GM12891 (cell line): ENCODE data around the gene ZBTB43. TPM values are rescaled to one million over a fixed set of nuclear protein-coding genes. Genes with fewer than 3 reads are reported as not detected.

Experiments used
- DNase-seq: peaks from one replicate; pipeline ENCODE4 v3.0.0; 2011; ENCODE audit warnings: low spot score; ENCODE audit not compliant: insufficient read length
- FAIRE-seq: peaks from 2 replicates; lab custom pipeline; 2011; peaks lifted over from hg19 to GRCh38; lab: Jason Lieb, UNC
- PAX5 ChIP-seq: IDR thresholded peaks from 2 replicates; pipeline ENCODE4 v1.6.1; 2011; ENCODE audit warnings: low read length, moderate library complexity, mild to moderate bottlenecking; ENCODE audit not compliant: insufficient read depth, severe bottlenecking
- POLR2A ChIP-seq: IDR thresholded peaks from 2 replicates; pipeline ENCODE4 v1.6.1; 2011; ENCODE audit warnings: low read depth, low read length, control low read depth
- POLR2AphosphoS5 ChIP-seq: IDR thresholded peaks from 2 replicates; pipeline ENCODE4 v1.6.1; 2011; ENCODE audit warnings: low read depth, low read length, control low read depth
- POU2F2 ChIP-seq: IDR thresholded peaks from 2 replicates; pipeline ENCODE4 v1.6.1; 2011; ENCODE audit warnings: low read depth, mild to moderate bottlenecking, control low read depth, low read length, moderate library complexity
- SPI1 ChIP-seq: IDR thresholded peaks from 2 replicates; pipeline ENCODE4 v1.6.1; 2011; ENCODE audit warnings: low read depth, low read length, control low read depth
- TAF1 ChIP-seq: IDR thresholded peaks from 2 replicates; pipeline ENCODE4 v1.6.1; 2011; ENCODE audit warnings: low read depth, low read length, control low read depth
- polyA plus RNA-seq: library from polyadenylated mRNA; unstranded; fragments of >200 nt; gene quantifications from one replicate; pipeline ENCODE4 v1.2.1, GENCODE V29; 2012; ENCODE audit warnings: low read depth, missing spikeins, inconsistent platforms; ENCODE audit not compliant: missing spikeins

ZBTB43 gene, protein sequence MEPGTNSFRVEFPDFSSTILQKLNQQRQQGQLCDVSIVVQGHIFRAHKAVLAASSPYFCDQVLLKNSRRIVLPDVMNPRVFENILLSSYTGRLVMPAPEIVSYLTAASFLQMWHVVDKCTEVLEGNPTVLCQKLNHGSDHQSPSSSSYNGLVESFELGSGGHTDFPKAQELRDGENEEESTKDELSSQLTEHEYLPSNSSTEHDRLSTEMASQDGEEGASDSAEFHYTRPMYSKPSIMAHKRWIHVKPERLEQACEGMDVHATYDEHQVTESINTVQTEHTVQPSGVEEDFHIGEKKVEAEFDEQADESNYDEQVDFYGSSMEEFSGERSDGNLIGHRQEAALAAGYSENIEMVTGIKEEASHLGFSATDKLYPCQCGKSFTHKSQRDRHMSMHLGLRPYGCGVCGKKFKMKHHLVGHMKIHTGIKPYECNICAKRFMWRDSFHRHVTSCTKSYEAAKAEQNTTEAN
- 4.8 TPM for polyA plus RNA-seq

DNA sequence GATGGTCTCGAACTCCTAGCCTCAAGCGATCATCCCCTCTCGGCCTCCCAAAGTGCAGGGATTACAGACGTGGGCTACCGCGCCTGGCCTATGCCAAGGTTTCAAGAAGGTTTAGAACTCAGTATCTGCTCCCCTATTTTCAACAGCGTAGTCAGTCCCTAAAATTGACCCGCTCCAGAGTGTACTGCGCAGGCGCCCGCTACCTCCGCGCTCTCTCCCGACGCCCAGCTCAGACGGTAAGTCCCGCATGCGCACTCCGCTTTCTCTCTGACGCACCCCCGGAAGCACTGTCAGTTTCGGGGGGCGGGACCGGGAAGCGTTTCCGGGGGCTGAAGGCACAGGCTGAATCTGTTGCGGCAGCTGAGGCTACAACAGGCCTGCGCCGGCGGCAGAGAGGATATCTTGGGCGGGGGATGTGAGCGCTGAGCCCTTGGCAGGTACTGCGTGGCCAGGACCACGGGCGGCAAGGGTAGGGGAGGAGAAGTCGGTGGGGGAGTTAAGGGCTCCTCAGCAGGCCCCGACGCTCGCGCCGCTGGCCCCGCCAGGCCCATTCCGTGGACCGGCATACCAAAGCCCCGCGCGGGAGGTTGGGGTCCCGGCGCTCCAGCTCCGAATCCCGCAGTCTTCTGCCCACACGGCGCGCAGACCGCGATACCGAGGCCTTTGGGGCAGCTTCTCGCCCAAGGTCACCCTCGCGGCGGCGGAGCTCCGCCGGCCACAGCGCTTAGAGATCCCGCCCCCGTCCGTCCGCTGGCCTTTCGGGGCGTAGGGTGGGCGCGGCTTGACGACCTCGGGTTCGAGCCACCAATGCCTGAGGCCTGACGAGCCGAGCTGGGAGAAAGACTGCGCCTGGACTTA lies at the start of gene ZBTB43:
Gene ZBTB43, plus strand, starts transcription at position 345 of the 858 bp plus-strand sequence. CDS start 27,470 bp downstream, outside the sequence.
- DNase-seq (peak; percentile 94), FAIRE-seq (peak; percentile 93)
- no peak for TF ChIP-seq SPI1
- no peak for TF ChIP-seq PAX5
- TF ChIP-seq TAF1: peak; percentile 87
- peak; percentile 91 for TF ChIP-seq POLR2AphosphoS5
- peak; percentile 59 for TF ChIP-seq POU2F2
- peak; percentile 91 for TF ChIP-seq POLR2A

DNA sequence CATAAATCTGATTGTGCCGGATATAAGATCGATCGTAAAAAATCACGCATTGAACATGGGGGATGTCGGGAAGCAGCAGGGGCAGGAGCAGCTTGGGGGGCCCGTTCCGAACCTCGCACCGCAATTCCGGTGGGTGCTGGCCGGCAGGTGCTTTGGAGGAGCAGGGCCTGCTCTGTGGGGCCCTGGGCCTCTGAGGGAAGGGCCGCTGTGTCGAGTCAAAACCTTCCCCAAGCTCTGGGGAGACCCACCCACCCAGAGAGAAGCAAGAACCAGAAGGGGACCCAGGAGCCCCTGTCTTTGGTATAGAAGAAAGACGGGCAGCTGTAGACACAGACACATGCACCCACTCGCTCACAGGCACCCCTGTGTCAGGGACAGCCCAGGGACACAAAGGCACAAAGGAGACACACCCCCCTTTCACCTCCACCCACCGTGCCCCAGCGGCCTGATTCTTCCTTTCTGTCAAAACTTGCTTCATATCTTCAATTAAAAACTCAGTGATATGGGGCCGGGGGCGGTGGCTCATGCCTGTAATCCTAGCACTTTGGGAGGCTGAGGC lies 49.4 kb upstream of the ZBTB43 start:
- no peak for FAIRE-seq
- DNase-seq: no peak
- TF ChIP-seq POLR2A (no peak), POU2F2 (no peak), PAX5 (no peak), SPI1 (no peak), TAF1 (no peak), POLR2AphosphoS5 (no peak)

DNA sequence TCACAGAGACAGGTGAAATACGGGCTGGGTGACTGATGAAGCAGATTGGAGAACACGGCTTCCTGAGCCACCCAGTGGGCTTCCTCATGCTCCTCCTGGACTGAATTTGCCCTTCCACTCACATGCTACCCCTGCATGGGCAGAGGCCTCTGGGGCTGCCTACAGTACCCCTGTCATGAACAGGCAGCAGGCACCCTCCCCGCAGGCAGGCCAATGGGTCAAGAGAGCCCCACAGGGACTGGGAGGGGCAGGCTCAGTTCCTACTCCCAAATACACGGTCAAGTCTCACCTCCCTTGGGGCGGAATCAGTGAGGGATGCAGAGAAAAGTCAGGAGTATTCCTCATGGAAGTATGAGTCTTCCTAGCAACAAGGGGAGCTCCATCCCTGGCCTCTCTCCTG lies 48.6 kb upstream of the ZBTB43 start:
- no peak for FAIRE-seq
- no peak for TF ChIP-seq POLR2A
- TF ChIP-seq SPI1: no peak
- no peak for TF ChIP-seq POLR2AphosphoS5
- TF ChIP-seq POU2F2: no peak
- TF ChIP-seq TAF1: no peak
- TF ChIP-seq PAX5: no peak
- DNase-seq: no peak

DNA sequence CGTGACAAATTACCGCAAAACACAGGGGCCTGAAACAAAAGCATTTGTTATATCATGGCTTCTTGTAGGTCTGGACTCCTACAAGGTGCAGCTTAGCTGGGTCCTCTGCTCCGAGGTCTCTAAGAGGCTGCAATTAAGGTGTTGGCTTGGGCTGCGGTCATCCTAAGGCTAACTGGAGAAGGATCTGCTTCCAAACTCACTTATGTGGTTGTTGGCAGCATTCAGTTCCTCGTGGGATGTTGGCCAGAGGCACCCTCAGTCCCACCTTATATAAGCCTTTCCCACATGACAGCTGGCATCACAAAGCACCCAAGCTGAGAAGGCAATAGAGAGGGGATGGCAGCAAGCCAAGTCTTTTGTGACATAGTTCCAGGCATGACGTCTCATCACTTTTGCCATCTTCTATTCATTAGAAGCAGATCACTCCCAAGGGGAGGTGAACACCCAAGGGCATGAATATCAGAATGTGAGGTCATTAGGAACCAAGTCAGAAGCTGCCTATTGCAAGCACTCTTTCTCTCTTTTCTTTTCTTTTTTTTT lies 47.9 kb upstream of the ZBTB43 start:
- FAIRE-seq: no peak
- no peak for TF ChIP-seq POU2F2
- no peak for TF ChIP-seq SPI1
- TF ChIP-seq TAF1: no peak
- TF ChIP-seq POLR2AphosphoS5: no peak
- no peak for TF ChIP-seq PAX5
- TF ChIP-seq POLR2A: no peak
- DNase-seq: no peak

DNA sequence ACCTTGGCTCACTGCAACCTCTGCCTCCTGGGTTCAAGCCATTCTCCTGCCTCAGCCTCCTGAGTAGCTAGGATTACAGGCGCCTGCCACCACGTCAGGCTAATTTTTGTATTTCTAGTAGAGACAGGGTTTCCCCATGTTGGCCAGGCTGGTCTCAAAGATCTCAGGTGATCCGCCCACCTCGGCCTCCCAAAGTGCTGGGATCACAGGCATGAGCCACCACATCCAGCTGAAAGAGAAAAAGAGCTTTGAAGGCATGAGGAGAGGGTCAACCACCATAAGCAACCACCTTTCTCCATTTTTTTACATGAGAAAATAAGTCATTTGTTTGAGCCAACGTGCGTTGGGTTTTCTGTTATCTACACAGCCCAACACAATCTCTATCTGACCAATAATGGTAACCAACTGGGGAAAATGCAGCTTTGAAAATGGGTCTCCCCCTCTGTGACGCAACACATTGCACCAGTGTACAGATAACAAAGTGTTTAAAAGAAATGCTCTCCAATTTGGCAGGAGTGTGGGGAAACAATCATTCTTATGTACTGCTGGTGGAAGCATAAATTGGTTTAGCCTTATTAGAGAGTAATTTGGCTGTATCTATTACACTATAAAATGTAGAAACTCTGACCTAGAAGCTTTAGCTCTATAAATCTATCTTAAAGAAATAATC lies 45.8 kb upstream of the ZBTB43 start:
- no peak for FAIRE-seq

DNA sequence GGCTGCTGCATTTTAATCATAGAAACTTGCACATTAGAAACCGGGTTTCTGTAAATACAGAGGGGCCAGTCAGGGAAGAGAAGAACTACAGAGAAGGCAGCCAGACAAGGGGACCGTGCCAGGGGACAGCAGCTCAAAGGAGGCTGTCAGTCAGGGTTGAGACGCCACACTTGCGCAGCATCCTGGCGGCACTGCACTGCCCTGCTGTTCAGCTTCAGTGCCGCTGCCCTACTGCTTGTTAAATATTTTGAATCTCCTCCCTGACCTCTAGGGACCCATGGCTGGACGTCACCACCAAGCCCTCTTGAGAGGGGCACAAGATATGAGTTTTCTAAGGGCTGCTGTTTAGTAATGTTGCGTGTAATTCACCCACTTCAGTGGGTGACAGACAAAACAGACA lies 43.6 kb upstream of the ZBTB43 start:
- DNase-seq (no peak), FAIRE-seq (no peak)
- TF ChIP-seq POLR2A (no peak), TAF1 (no peak), SPI1 (no peak), PAX5 (no peak), POU2F2 (no peak)

More for the DNA sequence above, 45.8 kb upstream of the ZBTB43 start:
- TF ChIP-seq POLR2AphosphoS5 (no peak), PAX5 (no peak), POLR2A (no peak), TAF1 (no peak)
- no peak for DNase-seq

DNA sequence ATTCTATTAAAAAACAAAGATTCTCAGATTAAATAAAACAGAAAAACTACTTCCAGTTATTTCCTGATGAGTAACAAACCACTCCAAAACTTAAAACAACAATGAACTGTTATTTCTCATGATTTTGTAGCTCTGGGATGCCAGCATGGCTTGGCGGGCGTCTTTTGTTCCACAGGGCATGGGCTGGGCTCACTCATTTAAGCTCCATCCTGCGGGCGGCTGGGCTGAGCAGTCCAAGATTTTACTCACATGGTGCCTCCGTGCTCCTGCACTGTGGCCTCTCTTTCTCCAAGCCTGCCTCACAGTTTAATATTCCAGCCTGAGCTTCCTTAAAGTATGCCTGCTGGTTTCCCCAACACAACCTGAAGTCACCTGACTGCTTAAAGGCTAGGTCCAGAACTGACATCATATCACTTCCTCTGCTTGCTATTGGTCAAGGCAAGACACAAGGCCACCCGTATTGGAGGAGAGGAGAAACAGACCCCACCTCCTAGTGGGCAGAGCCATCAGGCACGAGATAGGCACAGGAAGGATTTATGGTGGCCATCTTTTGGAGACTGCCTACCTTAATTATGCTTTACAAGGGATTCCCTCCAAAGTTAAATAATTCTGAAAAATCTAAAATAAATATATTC lies 41.6 kb upstream of the ZBTB43 start:
- no peak for TF ChIP-seq PAX5
- FAIRE-seq (no peak), DNase-seq (no peak)

DNA sequence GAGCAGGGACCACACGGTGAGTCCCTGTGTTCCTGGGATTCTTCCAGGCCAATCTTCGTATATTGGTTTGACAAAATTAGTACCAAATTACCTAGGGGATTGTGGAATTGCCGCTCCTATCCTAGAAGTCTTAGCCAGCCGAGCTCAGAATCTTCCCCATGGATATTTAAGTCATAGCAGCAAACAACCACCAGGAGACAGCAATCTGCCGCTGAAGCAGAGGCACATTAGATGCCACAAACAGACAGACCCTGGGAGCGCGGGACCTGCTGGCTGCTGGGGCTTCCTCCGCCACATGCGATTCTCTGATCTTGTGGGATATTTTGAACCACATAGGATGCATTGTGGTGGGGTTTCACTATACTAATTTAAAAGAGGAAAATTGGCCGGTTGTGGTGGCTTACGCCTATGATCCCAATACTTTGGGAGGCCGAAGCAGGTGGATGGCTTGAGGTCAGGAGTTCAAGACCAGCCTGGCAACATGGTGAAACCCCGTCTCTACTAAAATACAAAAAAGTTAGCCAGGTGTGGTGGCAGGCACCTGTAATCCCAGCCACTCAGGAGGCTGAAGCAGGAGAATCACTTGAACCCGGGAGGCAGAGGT lies 31.7 kb upstream of the ZBTB43 start:
- TF ChIP-seq POU2F2 (no peak), SPI1 (no peak), POLR2AphosphoS5 (no peak), POLR2A (no peak), TAF1 (no peak), PAX5 (no peak)
- DNase-seq (no peak), FAIRE-seq (no peak)
